ENCODE data around the gene TEX2.
"Not testable (repeated sequence)": the region's sequence is repeated elsewhere in the genome, so short reads cannot be mapped to it uniquely, and the experiment has no call there.

Gene TEX2

DNA sequence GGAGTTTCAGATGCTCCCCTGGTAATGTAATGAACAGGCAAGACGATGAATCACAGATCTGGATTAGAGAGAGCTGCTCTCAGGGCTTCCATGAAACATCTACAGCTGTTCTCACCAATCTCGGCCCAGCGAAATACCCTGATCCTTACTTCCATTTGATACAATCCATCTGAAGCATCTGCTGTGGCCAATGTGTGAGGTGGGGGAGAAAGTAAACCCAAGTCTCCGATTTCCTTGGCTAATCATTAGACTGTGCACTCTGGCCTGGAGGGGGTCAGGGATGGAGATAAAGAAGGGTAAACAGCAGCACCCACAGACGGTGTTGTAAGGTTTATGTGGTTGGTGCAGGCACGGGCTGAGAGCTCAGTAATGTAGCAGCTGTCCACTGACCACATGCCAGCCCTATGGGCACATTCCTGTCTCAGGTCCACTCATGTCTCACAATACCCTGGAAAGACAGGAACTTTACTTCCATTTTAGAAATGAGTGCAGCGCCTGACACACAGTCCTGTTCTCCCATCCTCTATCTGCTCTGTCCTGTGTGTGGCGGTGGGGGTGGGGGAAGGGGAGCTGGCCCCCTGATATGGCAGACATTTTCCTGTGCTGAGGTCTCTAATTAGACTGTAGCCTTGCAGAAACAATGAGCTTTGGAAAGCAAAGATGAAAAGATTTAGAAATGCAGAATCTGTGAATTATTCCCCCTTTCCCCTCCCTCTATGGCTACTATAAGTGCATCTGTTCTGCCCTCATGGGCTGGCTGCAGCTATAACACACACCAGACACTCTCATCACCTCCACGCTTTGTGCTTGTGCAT is 84.8 kb downstream of the TEX2 start:
- DNase-seq: no peak

DNA sequence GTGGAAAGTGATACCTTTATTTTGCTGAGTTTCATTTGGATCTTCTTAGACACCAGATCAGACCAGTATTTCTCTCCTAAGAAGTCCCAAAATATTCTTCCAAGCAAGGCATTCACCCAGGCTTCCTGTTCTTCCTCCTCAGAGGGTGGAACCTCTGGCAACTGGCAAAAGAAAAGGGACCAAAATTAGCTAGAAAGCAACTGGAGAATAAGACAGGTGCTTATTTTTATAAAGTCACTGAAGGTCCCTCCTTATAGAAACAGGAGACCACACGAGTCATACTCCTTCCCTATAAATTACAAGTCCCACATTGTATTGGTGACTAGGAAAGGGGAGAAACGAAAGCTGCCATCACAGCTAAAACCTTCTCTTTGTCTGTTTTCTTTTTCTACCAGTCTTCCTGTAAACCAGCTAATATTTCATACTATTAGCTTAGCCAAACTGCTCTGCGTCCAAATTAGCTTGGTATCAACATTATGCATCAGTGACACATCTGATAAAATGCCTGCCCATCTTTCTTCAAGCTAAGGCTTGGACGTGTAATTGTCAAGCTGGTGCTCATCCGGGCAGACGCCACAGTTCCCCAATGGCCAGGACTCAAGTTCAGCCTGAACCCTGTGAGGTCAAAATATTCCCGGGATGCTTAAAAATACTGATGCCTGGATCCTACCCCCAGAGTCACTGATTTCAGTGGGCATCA is 85.6 kb downstream of the TEX2 start:
- no peak for DNase-seq

DNA sequence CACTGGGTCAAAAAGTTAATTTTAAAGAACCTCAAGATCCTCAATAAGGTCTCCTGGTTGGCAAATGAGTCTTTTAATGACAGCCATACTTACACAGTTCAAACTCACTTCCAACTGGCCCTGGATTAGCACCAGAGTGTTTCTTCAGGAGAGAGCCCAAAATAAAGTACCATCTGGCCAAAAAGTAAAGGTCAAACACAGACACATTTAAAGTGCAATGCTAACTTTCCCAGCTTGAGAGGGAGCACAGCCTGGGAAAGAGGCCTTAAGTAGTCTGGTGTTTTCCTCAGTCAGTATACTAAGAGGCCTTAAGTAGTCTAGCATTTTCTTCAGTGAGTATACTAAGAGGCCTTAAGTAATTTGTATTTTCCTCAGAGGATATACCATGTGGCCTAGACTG is 86.5 kb downstream of the TEX2 start:
- no peak for DNase-seq

DNA sequence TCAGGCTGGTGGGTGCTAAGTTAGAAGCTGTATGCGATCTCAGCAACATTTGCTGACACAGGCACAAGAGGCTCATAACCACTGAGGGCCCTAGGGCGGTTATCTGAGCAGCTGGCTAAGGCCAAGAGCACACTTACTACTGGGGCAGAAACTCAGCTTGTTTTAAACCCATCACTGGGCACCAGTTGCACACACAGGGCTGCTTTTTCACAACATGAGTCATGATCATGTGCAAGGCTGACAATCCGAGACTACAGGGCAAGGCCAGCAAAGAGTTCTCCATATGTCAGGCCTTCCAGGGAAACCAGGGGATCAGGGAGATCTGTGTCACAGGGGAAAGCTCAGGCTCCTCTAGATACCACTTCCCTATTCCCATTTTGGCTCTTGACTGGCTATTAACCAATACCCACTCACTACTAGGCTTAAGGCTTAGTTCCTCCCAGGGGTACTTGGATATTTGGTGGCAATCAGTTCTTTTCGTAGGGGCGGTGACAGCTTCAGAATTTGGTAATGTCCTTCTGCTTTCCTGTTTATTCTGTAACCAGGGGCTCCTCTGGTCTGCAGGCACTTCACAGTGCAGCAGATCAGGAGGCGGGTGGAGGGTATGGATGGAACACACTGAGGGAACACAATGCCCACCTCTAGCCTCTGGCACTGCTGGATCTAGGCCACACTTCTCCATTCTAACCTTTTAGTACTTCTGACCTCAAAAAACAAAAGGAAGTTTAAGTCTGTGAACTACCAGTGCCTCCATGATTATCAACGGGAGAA is 88.2 kb downstream of the TEX2 start:
- no peak for DNase-seq

DNA sequence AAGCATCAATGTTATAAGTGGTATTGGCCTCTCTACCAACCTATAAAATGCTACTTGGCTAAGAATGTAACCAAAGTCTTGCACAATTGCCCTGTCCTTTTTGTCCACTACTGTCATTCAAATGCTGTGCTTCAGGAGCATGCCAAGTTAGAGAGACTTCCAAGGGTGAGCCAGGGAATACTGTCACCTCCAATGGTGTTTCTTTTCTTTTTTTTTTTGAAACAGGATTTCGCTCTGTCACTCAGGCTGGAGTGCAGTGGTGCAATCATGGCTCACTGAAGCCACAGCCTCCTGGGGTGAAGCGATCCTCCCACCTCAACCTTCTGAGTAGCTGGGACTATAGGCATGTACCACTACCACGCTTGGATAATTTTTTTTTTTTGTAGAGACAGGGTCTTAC is 89.4 kb downstream of the TEX2 start:
- no peak for DNase-seq

DNA sequence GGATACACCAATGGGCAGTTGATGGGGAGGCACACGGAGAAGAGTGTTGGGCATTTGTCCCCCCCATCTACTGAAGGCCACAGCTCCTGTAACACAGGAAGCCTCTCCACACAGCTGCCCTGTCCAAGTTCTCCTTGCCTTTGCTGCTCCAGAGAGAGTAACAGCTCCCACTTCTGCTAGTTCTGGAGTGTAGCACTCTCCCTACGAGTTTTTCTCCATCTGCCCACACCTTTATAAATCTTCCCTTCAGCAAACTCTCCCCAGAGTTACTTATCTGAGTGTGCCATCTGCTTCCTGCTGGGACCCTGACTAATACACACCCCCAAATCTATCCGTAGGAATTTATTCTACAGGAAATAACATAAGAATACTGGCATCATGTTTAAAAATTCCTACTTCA is 90.5 kb downstream of the TEX2 start:
- DNase-seq: no peak

DNA sequence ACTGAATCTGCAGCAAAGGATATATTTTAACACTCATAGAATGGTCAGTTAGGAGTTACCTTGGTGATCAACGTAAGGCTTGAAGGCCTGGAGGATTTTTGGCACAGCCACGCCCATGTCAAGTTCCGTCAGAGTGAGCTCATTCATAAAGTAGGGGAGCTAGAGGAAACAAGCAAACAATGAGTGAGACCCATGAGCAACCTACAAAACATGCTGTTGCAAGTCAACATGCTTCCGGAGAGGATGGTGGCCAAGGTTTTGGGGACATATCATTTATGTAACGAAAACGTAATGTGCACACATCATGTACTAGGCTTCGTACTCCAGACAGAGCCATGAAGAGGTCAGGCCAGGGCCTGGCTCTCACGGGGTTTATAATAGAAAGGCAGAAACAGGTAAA is 92.0 kb downstream of the TEX2 start:
- DNase-seq: no peak

DNA sequence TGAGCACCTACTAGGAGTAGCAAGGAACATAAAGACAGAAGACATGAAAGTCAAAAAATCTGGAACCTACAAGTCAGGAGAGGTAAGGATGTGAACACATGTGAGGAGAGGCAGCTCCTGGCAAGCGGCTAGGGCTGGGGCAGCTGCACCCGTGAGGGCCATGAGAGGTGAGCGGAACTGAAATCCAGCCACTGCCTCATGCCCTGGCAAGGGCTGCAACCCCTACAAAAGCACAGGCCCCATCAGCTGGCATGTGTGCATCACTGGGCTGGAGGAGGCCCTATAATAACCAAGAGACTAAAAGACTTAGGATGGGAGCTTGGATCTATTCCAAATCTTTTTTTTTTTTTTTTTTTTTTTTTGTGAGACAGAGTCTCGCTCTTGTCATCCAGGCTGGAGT is 92.8 kb downstream of the TEX2 start:
- DNase-seq: no peak

DNA sequence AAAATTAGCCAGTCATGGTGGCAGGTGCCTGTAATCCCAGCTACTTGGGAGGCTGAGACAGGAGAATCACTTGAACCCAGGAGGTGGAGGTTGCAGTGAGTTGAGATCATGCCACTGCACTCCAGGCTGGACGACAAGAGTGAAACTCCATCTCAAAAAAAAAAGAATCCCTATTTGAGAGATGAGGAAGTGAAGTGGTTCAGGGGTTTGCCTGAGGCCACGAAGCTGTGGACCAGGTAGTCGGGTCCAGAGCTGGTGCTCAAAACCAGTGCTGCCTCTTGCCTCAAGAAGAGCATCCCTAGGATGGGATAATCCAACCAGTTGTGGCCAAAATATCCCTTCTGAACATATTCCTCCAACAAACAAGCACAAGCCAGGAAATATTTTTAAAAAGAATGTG is 95.4 kb downstream of the TEX2 start:
- not testable (repeated sequence) for DNase-seq

DNA sequence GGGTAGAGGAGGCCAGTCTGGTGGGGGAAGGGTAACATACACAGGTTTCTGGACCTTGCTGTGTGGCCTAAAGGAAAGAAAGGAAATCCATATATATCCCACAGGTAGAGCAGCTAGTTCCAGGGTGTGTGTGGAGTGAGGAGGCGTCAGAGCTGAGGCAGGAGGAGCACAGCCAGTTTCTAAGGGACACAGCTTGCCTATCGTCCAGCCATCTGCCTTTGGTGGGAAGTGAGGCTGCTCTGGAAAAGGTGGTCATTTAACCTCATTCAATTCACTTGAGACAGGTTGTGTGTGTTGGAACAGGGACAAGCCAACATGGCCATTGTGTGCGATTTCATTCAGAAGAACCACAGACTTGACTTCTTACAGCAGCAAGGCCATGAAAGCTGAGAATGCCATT is 96.2 kb downstream of the TEX2 start:
- no peak for DNase-seq

DNA sequence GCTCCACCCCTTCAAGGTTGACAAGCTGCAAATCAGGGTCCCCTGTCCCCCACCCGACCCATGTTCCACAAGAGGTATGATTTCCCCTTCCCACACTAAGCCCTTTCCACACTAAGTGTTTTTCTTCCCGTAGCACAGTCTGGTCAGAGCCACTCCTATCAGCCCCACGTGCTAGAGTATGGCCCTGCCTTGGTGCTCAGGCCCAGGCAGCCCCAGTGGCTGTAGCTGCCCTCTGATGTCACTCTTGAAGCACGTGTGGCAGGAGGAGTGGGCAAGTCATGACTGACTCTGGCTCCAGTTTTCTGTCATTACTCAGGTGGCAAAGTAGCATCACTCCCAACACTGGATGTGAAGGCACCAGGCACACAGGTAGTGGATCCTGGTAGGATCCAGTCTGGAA is 97.7 kb downstream of the TEX2 start:
- no peak for DNase-seq

DNA sequence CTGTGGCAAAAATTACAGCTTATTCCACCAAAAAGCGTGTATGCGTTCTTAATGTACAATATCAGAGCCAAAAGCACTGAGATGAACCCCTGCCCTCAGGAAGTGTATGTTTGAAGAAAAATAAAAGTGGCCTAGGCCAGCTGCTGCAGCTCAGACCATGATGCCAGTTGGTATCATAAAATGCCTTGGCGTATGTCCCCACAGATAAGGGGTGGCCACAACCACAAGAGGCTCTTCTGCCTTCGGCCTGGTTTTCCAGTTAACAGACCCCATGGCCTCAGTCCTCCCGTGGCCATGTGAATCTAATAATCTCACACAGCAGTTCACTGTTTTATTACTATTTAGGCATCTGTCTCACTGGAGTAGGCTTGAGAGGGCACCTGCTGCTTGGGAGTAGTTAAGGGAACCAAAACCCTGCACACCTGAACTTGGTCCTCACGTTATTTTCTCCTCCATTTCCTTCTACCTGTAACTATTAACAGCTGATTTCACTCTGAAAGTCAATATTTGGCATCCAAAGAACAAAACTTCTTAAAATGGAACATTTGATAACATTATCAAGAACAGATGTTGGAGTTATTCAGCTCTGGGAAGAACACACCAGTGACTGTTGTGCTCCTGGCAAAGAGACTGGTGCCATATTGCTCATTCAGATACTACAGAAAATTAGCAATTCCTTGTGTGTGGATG is 98.3 kb downstream of the TEX2 start:
- DNase-seq: no peak

DNA sequence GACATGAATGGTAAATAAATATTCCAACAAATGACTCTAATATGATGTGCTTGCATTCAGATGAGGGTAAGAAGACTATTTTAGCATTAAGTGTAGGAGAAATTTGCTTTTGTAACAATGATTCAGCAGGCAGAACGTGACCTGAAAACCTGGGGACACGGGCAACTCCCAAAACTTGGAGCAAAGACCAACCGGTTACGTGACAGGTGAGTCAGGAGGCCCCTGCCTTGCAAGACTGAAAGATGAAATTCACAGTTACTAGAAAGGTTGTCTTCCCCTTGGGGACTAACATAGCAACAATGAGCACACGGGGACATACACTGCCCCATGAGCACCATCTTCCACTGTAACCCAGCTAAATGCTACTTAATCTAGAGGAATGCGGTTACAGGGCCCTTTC is 99.6 kb downstream of the TEX2 start:
- no peak for DNase-seq

DNA sequence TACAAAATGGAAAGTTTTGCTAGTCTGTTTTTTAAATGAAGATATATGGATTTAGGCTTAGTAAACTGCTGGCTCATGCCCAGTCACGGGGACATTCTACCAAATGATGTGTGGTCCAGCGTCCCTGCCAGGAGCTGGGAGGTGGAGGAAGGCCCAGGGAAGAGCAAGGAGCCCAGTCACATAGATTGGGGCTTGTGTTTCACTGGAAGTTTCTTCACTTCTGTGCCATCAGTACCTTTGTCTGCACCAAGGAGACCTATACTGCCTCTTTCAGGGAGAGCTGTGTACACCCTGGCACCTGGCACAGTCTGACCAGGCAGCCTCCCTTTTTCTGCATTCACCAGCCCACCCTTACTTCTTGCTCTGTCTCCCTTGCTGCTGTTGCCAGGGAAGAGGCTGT is 100.5 kb downstream of the TEX2 start:
- DNase-seq: no peak

DNA sequence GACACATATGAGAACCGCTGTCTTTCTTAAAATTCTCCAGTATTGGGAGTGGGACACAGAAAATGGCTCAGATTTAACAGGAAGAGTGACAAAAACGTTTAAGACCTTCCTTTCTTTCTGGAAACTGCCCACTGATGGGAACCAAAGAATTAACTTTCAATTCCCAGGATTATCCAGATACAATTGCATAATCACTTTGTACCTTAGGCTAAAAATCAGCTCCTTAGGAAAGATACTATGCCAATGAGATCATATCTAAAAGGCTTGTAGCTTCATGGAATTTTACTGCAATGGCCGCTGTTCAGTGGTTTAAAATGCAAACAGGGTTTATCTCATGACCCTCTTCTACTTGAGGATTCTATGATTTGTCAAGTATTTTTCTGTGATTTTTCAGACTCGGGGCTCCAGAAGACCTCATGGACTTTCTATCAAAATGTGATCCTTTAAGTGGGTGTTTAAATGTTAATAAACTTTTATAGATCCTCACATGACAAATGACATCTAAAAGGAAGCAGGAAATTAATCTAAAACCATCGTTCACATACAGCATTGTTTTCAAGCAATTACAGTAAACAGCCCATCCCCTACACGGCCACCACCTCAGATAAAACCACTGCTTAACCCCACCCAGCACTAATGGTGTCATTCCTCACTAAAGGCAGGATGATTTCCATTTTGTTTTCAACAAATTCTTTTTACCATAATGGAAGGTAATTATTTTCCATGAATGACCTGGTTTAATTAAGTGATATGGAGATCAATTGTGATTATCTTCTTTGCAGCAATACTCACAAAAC is 101.5 kb downstream of the TEX2 start:
- no peak for DNase-seq

DNA sequence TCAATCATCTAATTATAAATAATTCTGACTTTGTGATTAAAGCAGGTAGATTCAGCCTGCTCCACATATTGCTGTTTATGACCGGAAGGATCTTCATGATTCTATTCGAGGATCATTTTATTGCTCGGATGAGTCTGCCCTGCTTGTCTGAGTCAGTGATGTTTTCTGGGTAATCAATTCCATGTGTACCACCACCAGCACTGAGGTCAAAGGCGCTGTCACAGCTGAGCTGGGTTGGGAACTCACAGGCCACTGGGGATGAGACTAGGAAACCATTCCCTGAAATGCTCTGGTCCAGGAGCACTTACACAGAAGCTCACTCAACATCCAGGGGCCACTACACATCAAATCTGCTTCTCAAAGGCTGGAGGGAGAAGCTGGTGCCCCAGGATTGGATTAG is 102.7 kb downstream of the TEX2 start:
- no peak for DNase-seq

DNA sequence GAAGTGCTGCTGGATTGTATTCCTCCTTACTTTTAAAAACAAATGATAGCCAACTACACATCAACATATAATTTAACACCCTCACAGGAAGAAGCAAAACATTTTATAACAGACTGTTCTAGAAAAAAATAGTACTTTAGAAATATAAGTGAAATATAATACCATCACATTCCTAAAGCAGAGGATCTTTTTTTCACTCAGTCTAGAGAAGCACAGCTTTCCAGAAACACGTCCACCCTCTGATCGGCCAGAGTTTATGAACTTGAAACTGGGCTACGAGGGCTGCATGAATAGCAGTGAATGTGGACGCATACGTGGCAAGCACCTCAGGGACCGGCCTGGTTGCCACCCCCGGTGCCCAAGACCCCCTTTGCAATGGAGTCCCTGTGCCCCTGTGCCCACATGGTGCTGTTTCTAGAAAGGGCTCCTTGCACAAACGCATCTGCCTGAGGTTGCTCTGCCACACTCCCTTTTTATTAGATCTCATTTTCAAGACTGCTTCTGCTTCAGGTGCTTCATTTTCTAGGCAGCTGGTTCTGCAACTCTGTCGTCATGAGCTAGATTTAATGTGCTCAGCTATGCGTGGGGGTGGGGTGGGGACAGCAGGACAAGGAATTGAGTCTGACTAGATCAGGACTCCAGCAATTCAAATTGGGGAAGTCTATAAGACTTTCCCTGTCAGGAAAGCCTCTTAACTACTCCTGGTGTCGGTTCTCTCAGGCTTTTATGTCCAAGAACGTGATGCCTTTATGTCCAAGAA is 104.0 kb downstream of the TEX2 start:
- no peak for DNase-seq

DNA sequence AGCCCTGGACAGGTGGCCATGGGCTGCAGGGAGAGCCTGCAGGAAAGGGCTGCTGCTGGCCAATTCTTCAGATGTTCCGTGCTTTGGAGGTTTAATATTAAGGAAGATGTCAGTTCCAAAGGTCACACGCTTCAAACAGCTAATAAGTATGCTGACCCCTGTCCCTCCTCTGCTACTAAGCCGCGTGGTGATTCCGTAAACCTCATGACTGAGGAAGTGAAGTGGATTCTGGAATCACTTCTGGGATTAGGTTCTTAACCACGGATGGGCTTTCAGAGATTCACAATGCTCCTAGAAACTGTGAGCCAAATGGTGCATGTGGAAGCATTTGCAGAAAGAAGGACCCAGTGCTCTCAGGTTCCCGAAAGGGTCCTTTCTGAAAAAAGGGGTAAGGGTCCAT is 104.7 kb downstream of the TEX2 start:
- no peak for DNase-seq

DNA sequence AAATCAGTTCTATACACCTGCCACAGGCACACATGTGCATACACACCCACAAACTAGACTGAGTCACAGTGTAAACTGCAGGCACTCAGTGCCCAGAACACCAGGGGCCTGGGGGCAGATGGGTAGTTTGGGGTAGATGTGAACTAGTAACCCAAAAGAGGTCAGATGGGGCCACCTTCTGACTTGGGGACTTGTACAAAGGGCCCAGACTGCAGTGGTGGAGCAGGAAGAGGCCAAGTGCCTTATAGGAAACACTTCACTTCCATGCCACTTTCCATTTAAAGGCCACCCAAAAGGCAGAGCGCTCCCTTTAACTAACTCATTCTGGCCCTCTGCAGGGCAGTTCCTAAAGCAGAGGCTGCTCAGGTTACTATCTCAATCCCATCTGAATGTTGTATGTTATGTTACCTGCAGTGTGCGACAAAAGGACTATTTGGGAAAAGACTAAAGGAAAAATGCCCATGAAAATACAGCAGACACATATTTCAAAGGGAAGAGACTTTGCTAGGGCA is 105.3 kb downstream of the TEX2 start:
- DNase-seq: no peak

DNA sequence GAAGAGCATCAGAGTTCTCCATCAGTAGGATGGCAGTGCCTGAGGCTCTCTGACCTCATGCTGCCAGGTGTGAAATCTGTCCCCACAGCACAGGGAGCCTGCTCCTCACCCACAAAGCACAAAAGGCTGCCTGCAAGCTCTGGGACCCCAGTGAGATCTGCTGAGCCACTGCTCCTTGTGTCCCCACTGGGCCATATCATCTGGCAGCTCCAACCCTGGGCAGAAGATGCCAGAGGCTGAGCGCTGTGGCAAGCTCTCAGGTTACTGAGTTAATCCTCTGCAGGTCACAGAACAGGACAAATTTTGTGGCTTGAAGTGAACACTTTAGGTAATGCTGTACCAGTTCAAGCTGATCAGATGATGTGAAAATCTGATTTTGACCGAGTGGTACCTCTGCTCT is 106.4 kb downstream of the TEX2 start:
- DNase-seq: no peak

DNA sequence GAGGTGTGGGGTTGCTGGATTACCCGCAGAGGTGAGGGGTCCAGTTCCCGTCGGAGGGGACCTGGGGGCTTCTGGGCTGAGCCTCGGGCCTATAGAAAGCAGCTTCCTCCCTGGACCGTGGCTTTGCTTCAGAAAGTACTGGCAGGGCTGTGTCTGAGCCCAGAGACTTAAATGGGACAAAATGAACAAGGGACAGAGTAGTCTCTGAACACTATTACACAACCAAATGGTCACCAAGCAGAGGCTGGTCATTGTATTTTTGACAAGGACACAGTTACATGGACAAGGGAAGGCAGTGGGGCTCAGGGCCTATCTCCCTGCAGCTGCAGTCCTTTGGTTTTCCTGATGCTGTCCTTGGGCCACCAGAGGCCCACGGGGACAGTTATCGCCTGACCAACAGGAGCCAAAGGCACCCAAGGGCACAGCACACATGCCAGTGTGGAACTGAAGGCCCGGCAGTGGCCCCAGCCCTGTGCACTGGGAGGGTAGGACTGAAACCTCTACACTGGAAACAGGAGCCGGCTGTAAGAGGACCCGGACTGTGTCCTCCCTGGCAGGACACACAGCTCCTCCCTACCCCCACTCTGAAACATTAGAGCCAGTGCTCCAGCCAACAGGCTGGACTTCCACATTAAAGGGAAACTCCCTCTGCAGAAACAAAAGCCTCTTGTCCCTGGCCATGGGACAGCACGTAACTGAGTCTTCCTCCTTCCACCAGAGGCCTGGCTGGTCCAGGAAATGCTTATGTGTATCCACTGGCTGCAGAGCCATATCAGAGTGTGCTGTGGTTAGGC is 107.1 kb downstream of the TEX2 start:
- no peak for DNase-seq
